ENCODE measurements around the gene KDM1B. TPM values are rescaled to one million over a fixed set of nuclear protein-coding genes. Genes with fewer than 3 reads are reported as not detected.

KDM1B gene
- total RNA-seq, 1 experiment from 2014 or later: 15.8 TPM

DNA sequence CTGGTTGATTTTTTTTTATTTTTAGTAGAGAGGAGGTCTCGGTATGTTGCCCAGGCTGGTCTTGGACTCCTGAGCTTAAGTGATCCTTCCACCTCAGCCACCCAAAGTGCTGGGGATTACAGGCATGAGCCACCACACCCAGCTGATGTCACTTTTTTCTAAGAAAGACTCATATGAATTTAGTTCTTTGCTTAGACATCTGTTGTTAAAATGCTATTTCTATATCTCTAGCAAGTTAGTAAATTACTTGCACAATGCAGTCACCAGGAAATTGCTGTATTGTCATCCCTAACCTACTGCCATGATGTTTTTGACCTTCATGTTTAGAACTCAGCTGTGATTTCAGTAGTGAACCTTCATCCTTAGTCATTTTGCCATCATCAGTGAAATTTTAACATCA is 5.7 kb downstream of the KDM1B start:
- CTCF ChIA-PET: no interaction called here
- TF ChIP-seq, protein P1, sequence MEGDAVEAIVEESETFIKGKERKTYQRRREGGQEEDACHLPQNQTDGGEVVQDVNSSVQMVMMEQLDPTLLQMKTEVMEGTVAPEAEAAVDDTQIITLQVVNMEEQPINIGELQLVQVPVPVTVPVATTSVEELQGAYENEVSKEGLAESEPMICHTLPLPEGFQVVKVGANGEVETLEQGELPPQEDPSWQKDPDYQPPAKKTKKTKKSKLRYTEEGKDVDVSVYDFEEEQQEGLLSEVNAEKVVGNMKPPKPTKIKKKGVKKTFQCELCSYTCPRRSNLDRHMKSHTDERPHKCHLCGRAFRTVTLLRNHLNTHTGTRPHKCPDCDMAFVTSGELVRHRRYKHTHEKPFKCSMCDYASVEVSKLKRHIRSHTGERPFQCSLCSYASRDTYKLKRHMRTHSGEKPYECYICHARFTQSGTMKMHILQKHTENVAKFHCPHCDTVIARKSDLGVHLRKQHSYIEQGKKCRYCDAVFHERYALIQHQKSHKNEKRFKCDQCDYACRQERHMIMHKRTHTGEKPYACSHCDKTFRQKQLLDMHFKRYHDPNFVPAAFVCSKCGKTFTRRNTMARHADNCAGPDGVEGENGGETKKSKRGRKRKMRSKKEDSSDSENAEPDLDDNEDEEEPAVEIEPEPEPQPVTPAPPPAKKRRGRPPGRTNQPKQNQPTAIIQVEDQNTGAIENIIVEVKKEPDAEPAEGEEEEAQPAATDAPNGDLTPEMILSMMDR (conservative IDR thresholded peaks at IDR 0.05; ENCODE audit: low read depth, low read length): no peak
- TF ChIP-seq EZH2 (IDR thresholded peaks at IDR 0.05; ENCODE audit: borderline replicate concordance, low read depth, low read length, poor library complexity, severe bottlenecking): no peak
- POLR2A ChIA-PET (ENCODE audit: low non-redundant PET): no interaction called here
- no peaks in the 10 kb centered on the region for H3K9me3 ChIP-seq (ENCODE audit: low read depth, low read length, poor library complexity, severe bottlenecking)
- H3K27ac ChIP-seq (ENCODE audit: low read depth, low read length, poor library complexity, severe bottlenecking): no peak overlapping the region
- no peaks in the 10 kb centered on the region for H3K4me1 ChIP-seq (ENCODE audit: insufficient read depth, low read length, poor library complexity, severe bottlenecking)
- H3K36me3 ChIP-seq (ENCODE audit: insufficient read depth, low read length, poor library complexity, severe bottlenecking): peaks cover 4% of the 10 kb centered on the region
- H3K27me3 ChIP-seq (replicated peaks; ENCODE audit: insufficient read depth, low read depth, low read length, poor library complexity): no peaks in the 10 kb centered on the region
- H3K4me3 ChIP-seq (ENCODE audit: low read depth, low read length, poor library complexity, severe bottlenecking): no peak overlapping the region
- intact Hi-C loops (cut with micrococcal nuclease; ENCODE audit: unreplicated experiment): no loop called here
- no peak for DNase-seq (ENCODE audit: low spot score)
- BruUV-seq (replicated peaks): no TSS peak

DNA sequence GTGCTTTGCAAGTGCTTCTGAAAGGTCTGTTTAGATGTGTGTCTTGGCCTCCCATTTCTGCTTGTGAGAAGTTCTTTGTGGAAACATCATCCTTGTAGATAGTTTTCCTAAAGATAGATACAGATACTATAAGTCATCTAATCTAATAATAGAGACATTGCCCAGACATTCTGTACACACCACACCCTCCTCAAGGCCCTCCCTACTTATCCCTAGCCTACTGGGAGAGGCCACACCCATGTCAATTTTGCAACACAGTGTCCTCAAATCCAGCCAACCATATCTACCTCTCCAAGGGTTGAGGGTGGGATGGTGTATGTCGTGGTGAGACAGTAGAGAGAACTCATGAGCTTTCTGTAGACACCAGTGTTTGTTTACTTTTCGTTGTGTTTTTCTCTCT is 6.2 kb downstream of the KDM1B start:
- peaks cover 4% of the 10 kb centered on the region for H3K36me3 ChIP-seq (ENCODE audit: insufficient read depth, low read length, poor library complexity, severe bottlenecking)
- CTCF ChIA-PET: no interaction called here
- H3K27me3 ChIP-seq (replicated peaks; ENCODE audit: insufficient read depth, low read depth, low read length, poor library complexity): no peaks in the 10 kb centered on the region

DNA sequence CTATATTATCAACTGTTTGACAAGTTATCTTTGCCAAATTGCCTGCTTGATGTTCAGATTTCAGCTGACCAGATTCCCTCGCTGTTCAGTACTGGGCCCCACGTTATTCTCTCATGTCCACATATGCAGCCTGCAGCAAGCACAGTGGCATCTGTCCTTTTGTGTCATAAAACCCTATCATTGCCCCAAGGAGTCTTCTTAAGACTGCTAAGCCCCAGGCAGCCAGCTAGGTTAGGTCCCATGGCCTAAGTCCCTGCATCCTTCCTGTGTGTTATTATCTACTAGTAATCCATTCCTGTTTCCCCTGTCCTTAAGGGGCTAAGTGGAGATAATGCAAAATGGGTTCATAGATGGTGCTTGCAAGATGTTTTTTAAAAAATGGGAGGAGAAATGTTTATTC is 7.2 kb downstream of the KDM1B start:
- intact Hi-C loops (cut with micrococcal nuclease; ENCODE audit: unreplicated experiment): no loop called here
- no peaks in the 10 kb centered on the region for H3K9me3 ChIP-seq (ENCODE audit: low read depth, low read length, poor library complexity, severe bottlenecking)
- ChIA-PET POLR2A (ENCODE audit: low non-redundant PET) (no interaction called here), CTCF (no interaction called here)
- H3K27me3 ChIP-seq (replicated peaks; ENCODE audit: insufficient read depth, low read depth, low read length, poor library complexity): no peaks in the 10 kb centered on the region
- no peak for TF ChIP-seq EZH2 (IDR thresholded peaks at IDR 0.05; ENCODE audit: borderline replicate concordance, low read depth, low read length, poor library complexity, severe bottlenecking)
- TF ChIP-seq, protein P1 (conservative IDR thresholded peaks at IDR 0.05; ENCODE audit: low read depth, low read length): no peak
- no peak for DNase-seq (ENCODE audit: low spot score)
- no TSS peak for BruUV-seq (replicated peaks)
- peaks cover 4% of the 10 kb centered on the region for H3K36me3 ChIP-seq (ENCODE audit: insufficient read depth, low read length, poor library complexity, severe bottlenecking)
- H3K4me3 ChIP-seq (ENCODE audit: low read depth, low read length, poor library complexity, severe bottlenecking): no peak overlapping the region
- no peaks in the 10 kb centered on the region for H3K4me1 ChIP-seq (ENCODE audit: insufficient read depth, low read length, poor library complexity, severe bottlenecking)
- H3K27ac ChIP-seq (ENCODE audit: low read depth, low read length, poor library complexity, severe bottlenecking): no peak overlapping the region

More for the DNA sequence above, 6.2 kb downstream of the KDM1B start:
- intact Hi-C loops (cut with micrococcal nuclease; ENCODE audit: unreplicated experiment): no loop called here
- DNase-seq (ENCODE audit: low spot score): no peak
- no peak for TF ChIP-seq EZH2 (IDR thresholded peaks at IDR 0.05; ENCODE audit: borderline replicate concordance, low read depth, low read length, poor library complexity, severe bottlenecking)
- TF ChIP-seq, protein P1 (conservative IDR thresholded peaks at IDR 0.05; ENCODE audit: low read depth, low read length): no peak
- Histone ChIP-seq H3K4me1 (ENCODE audit: insufficient read depth, low read length, poor library complexity, severe bottlenecking) (no peaks in the 10 kb centered on the region), H3K9me3 (ENCODE audit: low read depth, low read length, poor library complexity, severe bottlenecking) (no peaks in the 10 kb centered on the region), H3K4me3 (ENCODE audit: low read depth, low read length, poor library complexity, severe bottlenecking) (no peak overlapping the region), H3K27ac (ENCODE audit: low read depth, low read length, poor library complexity, severe bottlenecking) (no peak overlapping the region)
- BruUV-seq (replicated peaks): no TSS peak
- POLR2A ChIA-PET (ENCODE audit: low non-redundant PET): no interaction called here

All from A673 (cell line).